ENCODE results near the gene DRAXIN.

The DRAXIN gene

DNA sequence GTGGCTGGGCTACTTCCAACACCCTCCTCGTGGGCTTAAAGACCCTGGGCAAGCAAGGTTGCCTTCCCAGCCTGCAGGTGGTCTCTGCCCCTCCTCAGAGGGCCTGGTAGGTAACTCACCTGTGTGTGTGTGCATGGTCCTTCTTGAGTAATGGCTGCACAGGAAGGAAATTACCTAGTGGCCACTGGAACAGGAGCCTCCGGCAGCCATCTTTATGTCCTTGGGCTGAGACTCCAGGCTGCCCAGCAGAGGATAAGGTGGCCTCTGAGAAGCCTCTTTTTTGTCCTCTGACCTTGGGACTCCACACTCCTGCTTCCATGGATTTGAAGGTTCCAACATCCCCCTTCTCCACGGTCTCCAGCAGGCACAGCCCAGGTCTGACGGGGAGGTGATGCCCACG, 20.0 kb downstream of the DRAXIN start:
- POLR2A ChIA-PET: no interaction called here
- TF ChIP-seq, protein P1, sequence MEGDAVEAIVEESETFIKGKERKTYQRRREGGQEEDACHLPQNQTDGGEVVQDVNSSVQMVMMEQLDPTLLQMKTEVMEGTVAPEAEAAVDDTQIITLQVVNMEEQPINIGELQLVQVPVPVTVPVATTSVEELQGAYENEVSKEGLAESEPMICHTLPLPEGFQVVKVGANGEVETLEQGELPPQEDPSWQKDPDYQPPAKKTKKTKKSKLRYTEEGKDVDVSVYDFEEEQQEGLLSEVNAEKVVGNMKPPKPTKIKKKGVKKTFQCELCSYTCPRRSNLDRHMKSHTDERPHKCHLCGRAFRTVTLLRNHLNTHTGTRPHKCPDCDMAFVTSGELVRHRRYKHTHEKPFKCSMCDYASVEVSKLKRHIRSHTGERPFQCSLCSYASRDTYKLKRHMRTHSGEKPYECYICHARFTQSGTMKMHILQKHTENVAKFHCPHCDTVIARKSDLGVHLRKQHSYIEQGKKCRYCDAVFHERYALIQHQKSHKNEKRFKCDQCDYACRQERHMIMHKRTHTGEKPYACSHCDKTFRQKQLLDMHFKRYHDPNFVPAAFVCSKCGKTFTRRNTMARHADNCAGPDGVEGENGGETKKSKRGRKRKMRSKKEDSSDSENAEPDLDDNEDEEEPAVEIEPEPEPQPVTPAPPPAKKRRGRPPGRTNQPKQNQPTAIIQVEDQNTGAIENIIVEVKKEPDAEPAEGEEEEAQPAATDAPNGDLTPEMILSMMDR (IDR thresholded peaks at IDR 0.05; ENCODE audit: insufficient read depth, low read length, missing control alignments): no peak
- CTCF ChIA-PET: interaction anchor here (0.8 to 10.2 kb wide), 9 partner anchors 10 to 674 kb away, joined by 3 to 95 read pairs (median 7); partner anchors contain the start of gene FBXO6
- no peak for DNase-seq (ENCODE audit: low read depth, low spot score)
- no peak overlapping the region for H3K4me3 ChIP-seq (ENCODE audit: low read depth, low read length)

- TF ChIP-seq, protein P1 (IDR thresholded peaks at IDR 0.05; ENCODE audit: insufficient read depth, low read length, missing control alignments): no peak
- ChIA-PET POLR2A (no interaction called here), CTCF (interaction anchor here (1.9 to 10.2 kb wide), 2 partner anchors 9 to 11 kb away, joined by 8 to 95 read pairs; no protein-coding TSS in a partner anchor)
- no peak for DNase-seq (ENCODE audit: low read depth, low spot score)
- H3K4me3 ChIP-seq (ENCODE audit: low read depth, low read length): no peak overlapping the region
Measured at GRCh38 chr1:11712285-11712684, 20.8 kb downstream of the DRAXIN start.

- no peak overlapping the region for H3K4me3 ChIP-seq (ENCODE audit: low read depth, low read length)
- no peak for DNase-seq (ENCODE audit: low read depth, low spot score)
- POLR2A ChIA-PET: no interaction called here
- TF ChIP-seq, protein P1 (IDR thresholded peaks at IDR 0.05; ENCODE audit: insufficient read depth, low read length, missing control alignments): no peak
- CTCF ChIA-PET: interaction anchor here (1.9 to 10.2 kb wide), 3 partner anchors 9 to 676 kb away, joined by 7 to 95 read pairs (median 19); no protein-coding TSS in a partner anchor
Measured at GRCh38 chr1:11713095-11713494, 21.6 kb downstream of the DRAXIN start.

DNA sequence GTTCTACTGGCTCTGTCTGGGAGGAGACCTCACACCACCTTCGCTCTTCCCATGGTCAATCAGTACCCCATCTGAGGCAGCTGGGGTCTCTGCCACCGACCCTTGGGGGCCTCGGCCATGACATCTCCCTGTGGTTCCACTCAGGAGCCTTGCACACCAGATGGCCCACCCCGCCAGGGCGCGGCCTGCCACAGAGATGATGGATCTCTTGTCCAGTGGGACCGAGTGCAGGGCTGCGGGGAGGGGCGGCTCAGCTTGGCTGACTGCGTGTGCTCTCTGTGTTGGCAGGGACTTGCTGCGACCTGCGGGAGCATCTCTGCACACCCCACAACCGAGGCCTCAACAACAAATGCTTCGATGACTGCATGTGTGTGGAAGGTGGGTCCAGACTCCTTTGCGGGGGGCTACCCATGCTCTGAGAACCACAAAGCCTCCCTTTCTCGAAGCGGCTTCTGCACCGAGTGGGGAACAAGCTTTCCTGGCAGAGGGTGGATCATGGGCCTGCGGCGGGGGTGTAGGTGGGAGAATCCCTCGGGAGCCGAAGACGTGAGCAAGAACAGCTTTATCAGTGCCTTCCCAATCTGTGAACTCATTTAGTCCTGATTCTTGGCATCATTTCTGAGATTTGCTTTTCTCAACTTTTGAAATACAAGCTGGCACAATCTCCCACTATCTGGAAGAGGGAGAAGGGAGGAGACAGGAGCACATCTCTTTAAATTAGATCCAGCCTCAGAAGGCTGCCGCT, 23.5 kb downstream of the DRAXIN start:
- TF ChIP-seq, protein P1 (IDR thresholded peaks at IDR 0.05; ENCODE audit: insufficient read depth, low read length, missing control alignments): no peak
- H3K4me3 ChIP-seq (ENCODE audit: low read depth, low read length): no peak overlapping the region
- POLR2A ChIA-PET: no interaction called here
- DNase-seq (ENCODE audit: low read depth, low spot score): no peak
- CTCF ChIA-PET: interaction anchor here (1.0 to 3.5 kb wide), 7 partner anchors 10 to 678 kb away, joined by 3 to 19 read pairs (median 5); partner anchors contain the start of gene FBXO6

DNA sequence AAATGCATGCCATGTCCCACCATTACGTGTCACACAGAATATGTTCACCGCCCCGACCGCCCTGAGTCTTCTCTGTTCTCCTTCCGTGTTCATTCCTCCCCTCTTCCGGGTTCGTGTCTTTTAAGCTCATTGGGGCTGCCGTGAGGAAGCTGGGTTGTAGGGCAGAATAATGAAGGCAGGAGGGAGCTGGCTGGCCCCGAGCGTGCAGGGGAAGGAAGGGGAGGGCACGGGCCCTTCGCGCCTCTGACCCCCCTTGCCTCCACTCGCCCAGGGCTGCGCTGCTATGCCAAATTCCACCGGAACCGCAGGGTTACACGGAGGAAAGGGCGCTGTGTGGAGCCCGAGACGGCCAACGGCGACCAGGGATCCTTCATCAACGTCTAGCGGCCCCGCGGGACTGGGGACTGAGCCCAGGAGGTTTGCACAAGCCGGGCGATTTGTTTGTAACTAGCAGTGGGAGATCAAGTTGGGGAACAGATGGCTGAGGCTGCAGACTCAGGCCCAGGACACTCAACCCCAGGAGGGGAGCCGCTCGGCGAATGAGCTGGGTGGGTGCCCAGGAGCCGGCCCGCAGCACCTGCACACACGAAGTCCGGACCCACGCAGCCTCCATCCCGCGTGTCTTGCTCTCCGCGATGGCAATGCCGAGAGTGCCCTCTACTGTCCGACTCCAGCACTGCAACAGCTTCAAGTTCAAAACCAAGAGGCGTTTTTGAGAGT, 28.0 kb downstream of the DRAXIN start:
- H3K4me3 ChIP-seq (ENCODE audit: low read depth, low read length): peak overlapping the region; percentile 42
- ChIA-PET CTCF (interaction anchor here (0.7 to 6.7 kb wide), 33 partner anchors 11 to 682 kb away, joined by 3 to 95 read pairs (median 5); partner anchors contain the start of genes AGTRAP, FBXO2, FBXO44 and FBXO6), POLR2A (no interaction called here)
- DNase-seq (ENCODE audit: low read depth, low spot score): no peak
- TF ChIP-seq, protein P1 (IDR thresholded peaks at IDR 0.05; ENCODE audit: insufficient read depth, low read length, missing control alignments): peak; percentile 90

DNA sequence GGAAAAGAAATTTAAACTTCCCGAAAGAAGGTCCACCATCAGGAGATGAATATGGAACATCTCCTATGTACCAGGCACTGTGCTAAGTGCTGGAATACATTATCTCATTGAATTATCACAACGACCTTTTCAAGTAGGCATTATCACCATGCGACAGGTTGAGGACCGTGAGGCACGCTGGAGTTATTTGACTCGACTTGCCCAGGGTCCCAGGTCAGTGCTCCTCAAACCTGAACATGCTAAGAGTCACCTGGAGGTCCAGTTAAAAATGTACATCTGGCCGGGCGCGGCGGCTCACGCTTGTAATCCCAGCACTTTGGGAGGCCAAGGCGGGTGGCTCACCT, 28.5 kb downstream of the DRAXIN start:
- no peak for DNase-seq (ENCODE audit: low read depth, low spot score)
- TF ChIP-seq, protein P1 (IDR thresholded peaks at IDR 0.05; ENCODE audit: insufficient read depth, low read length, missing control alignments): no peak
- POLR2A ChIA-PET: no interaction called here
- CTCF ChIA-PET: interaction anchor here (0.7 to 6.7 kb wide), 31 partner anchors 11 to 682 kb away, joined by 3 to 95 read pairs (median 6); partner anchors contain the start of genes AGTRAP, FBXO2, FBXO44 and FBXO6
- no peak overlapping the region for H3K4me3 ChIP-seq (ENCODE audit: low read depth, low read length)

All from AG04449 (cell line).